Gastroesophageal sphincter (tissue), 4 donors: ENCODE measurements around the gene TEDC2. TPM values are rescaled to one million over a fixed set of nuclear protein-coding genes. Genes with fewer than 3 reads are reported as not detected.
A peak's percentile ranks its signal among the peaks of the same experiment; 100 is the strongest.

Source experiments
- ATAC-seq: fragments of 150-250 bp; one replicate; pipeline ENCODE4 v1.9.1; 2016; ENCODE audit warnings: mild to moderate bottlenecking, moderate library complexity
- H3K27ac ChIP-seq, 4 donors: fragments of 200-600 bp; sonication (generic) in 3 of 4; 1 replicate in 3 of 4; 2 replicates in 1 of 4; pipeline ENCODE4 v1.5.1; 2016 to 2019
- H3K27me3 ChIP-seq: fragments of 200-600 bp; sonication (generic); one replicate; pipeline ENCODE4 v1.5.1; 2019
- H3K36me3 ChIP-seq, 2 donors: fragments of 200-600 bp; sonication (generic); one replicate each; pipeline ENCODE4 v1.5.1; 2019; ENCODE audit warnings: control low read depth in 1 of 2
- H3K4me1 ChIP-seq, 3 donors: fragments of 200-600 bp; sonication (generic); 1 replicate in 2 of 3; 2 replicates in 1 of 3; pipeline ENCODE4 v1.5.1; 2016 to 2019; ENCODE audit warnings: control low read depth in 2 of 3
- H3K4me3 ChIP-seq, 2 donors: fragments of 200-600 bp; sonication (generic); one replicate each; pipeline ENCODE4 v1.5.1; 2019; ENCODE audit warnings: mild to moderate bottlenecking in 1 of 2, moderate library complexity in 1 of 2
- H3K9me3 ChIP-seq, 3 donors: fragments of 200-600 bp; sonication (generic); one replicate each; pipeline ENCODE4 v1.5.1; 2017 to 2019; ENCODE audit warnings: control low read depth in 2 of 3
- CTCF ChIP-seq, 4 experiments: fragments of 200-600 bp in 2 of 4; fragments of 450-650 bp in 2 of 4; sonication (generic) in 1 of 4; IDR thresholded peaks; one replicate each; pipeline ENCODE4 v1.5.1; 2017 to 2019; ENCODE audit warnings: antibody characterized with exemption in 4 of 4, mild to moderate bottlenecking in 2 of 4, moderate library complexity in 2 of 4
- EP300 ChIP-seq: sonication (generic); formaldehyde crosslinking; IDR thresholded peaks from one replicate; pipeline ENCODE4 v1.6.1; 2017; ENCODE audit warnings: antibody characterized with exemption, mild to moderate bottlenecking
- POLR2A ChIP-seq, 2 donors: fragments of 450-650 bp; IDR thresholded peaks; one replicate each; pipeline ENCODE4 v1.6.1; 2017; ENCODE audit warnings: antibody characterized with exemption in 2 of 2, mild to moderate bottlenecking in 2 of 2, moderate library complexity in 1 of 2
- POLR2AphosphoS5 ChIP-seq: sonication (generic); formaldehyde crosslinking; IDR thresholded peaks from one replicate; pipeline ENCODE4 v1.6.1; 2017; ENCODE audit warnings: antibody characterized with exemption
- WGBS, 2 donors: methylation state at CpG; one replicate each; pipeline ENCODE4 v1.1.5; 2018; ENCODE audit warnings: low coverage in 1 of 2; 5-methylcytosine and 5-hydroxymethylcytosine counted together
- total RNA-seq, 4 donors: library from RNA; depleted of rRNA; stranded (reverse); fragments of >200 nt; gene quantifications; one replicate each; pipeline ENCODE4 v1.1.0, GENCODE V29; 2016

Gene TEDC2
- total RNA-seq, 4 donors from 2014 or later: 1.0 to 2.5 TPM; not detected in 2

GRCh38 chr16:2458887-2459646, 842 bp upstream of the TEDC2 start:
- Histone ChIP-seq H3K27ac (peak overlapping the region in 3 of 4 donors; percentile 45 to 56 (median 55)), H3K4me1 (peaks cover 0 to 18% (median 9%) of the 10 kb centered on the region in 3 donors), H3K27me3 (no peaks in the 10 kb centered on the region), H3K9me3 (no peaks in the 10 kb centered on the region), H3K36me3 (peaks cover 0 to 21% of the 10 kb centered on the region in 2 donors), H3K4me3 (peak overlapping the region; percentile 39 to 59)
- ATAC-seq: no peak
- TF ChIP-seq POLR2A (IDR thresholded peaks at IDR 0.05) (no peak), POLR2AphosphoS5 (no peak), EP300 (no peak), CTCF (IDR thresholded peaks at IDR 0.05) (no peak)
- 18 to 25% methylated on average over 2 to 10 of the region's 18 CpGs for WGBS, 2 donors

DNA sequence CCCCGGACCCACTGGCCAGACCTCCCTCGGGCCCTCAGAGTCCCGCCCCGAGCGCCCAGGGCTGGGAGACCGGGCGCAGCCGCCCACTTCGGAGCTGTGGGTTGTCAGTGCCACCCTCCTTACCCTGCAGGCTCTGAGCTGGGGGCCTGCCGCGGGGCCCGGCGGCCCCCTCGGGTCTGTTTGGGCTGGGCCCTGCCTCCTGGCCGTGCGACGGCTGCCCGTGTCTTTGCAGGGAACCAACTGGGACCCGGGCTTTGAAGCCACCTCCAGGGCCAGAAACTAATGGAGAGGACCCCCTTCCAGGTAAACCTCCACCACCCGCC, 443 bp downstream of the TEDC2 start:
- no peak for ATAC-seq
- no peaks in the 10 kb centered on the region for H3K9me3 ChIP-seq
- TF ChIP-seq EP300 (no peak), CTCF (IDR thresholded peaks at IDR 0.05) (no peak), POLR2A (IDR thresholded peaks at IDR 0.05) (no peak)
- peaks cover 0 to 18% (median 9%) of the 10 kb centered on the region in 3 donors for H3K4me1 ChIP-seq
- peak overlapping the region in 1 of 4 donors; percentile 56 for H3K27ac ChIP-seq
- WGBS, 2 donors: no CpG with 5 or more reads among the region's 20 CpGs
- H3K4me3 ChIP-seq: peak overlapping the region; percentile 39 to 59
- peaks cover 0 to 15% of the 10 kb centered on the region in 2 donors for H3K36me3 ChIP-seq
- H3K27me3 ChIP-seq: no peaks in the 10 kb centered on the region

- Histone ChIP-seq H3K27ac (no peak overlapping the region), H3K4me1 (peaks cover 0 to 18% (median 9%) of the 10 kb centered on the region in 3 donors), H3K9me3 (no peaks in the 10 kb centered on the region), H3K36me3 (peaks cover 0 to 12% of the 10 kb centered on the region in 2 donors), H3K4me3 (no peak overlapping the region), H3K27me3 (no peaks in the 10 kb centered on the region)
- no CpG with 5 or more reads among the region's 13 CpGs for WGBS, 2 donors
- no peak for ATAC-seq
- TF ChIP-seq EP300: no peak
- TF ChIP-seq POLR2A (IDR thresholded peaks at IDR 0.05): no peak
- TF ChIP-seq CTCF (IDR thresholded peaks at IDR 0.05): no peak
- TF ChIP-seq POLR2AphosphoS5: no peak
These were observed 1.0 kb downstream of the TEDC2 start for GRCh38 chr16:2460916-2461315.

GRCh38 chr16:2462031-2462866, 2.3 kb downstream of the TEDC2 start:
- WGBS, 2 donors: no CpG with 5 or more reads among the region's 23 CpGs
- TF ChIP-seq POLR2AphosphoS5: no peak
- TF ChIP-seq POLR2A (IDR thresholded peaks at IDR 0.05): no peak
- TF ChIP-seq CTCF (IDR thresholded peaks at IDR 0.05): no peak
- Histone ChIP-seq H3K27ac (no peak overlapping the region), H3K9me3 (no peaks in the 10 kb centered on the region), H3K36me3 (no peaks in the 10 kb centered on the region), H3K4me1 (peaks cover 0 to 20% (median 9%) of the 10 kb centered on the region in 3 donors), H3K27me3 (peaks cover 3% of the 10 kb centered on the region), H3K4me3 (no peak overlapping the region)
- no peak for ATAC-seq
